Stimulated activated CD4-positive, alpha-beta T cell treated with anti-CD3 and anti-CD28 coated beads, Interleukin-15, amount 100 ng/mL, for 48 hours (primary cell): Measurements from ENCODE around the gene WNT7B.

Experiments
- DNase-seq, 2 donors: peaks; one replicate each; pipeline ENCODE4 v3.0.0-alpha.2; 2020; ENCODE audit warnings: low read depth in 2 of 2

The WNT7B gene

GRCh38 chr22:45906946-45907345, 70.0 kb downstream of the WNT7B start:
- DNase-seq, result no peak

GRCh38 chr22:45905924-45906865, 70.8 kb downstream of the WNT7B start:
- no peak for DNase-seq

GRCh38 chr22:45905326-45905923, 71.5 kb downstream of the WNT7B start:
- DNase-seq, result no peak

GRCh38 chr22:45904236-45904635, 72.7 kb downstream of the WNT7B start:
- no peak for DNase-seq

- no peak for DNase-seq
These were observed 73.4 kb downstream of the WNT7B start for GRCh38 chr22:45903355-45904135.

- DNase-seq, result no peak
These were observed 79.2 kb downstream of the WNT7B start for GRCh38 chr22:45897736-45898135.

- DNase-seq, result no peak
These were observed 79.9 kb downstream of the WNT7B start for GRCh38 chr22:45896964-45897538.

GRCh38 chr22:45896153-45896951, 80.6 kb downstream of the WNT7B start:
- no peak for DNase-seq

GRCh38 chr22:45895436-45896152, 81.4 kb downstream of the WNT7B start:
- DNase-seq, result no peak

- DNase-seq, result no peak
These were observed 83.4 kb downstream of the WNT7B start for GRCh38 chr22:45893516-45893915.

- no peak for DNase-seq
These were observed 84.1 kb downstream of the WNT7B start for GRCh38 chr22:45892681-45893461.

GRCh38 chr22:45891996-45892621, 84.9 kb downstream of the WNT7B start:
- DNase-seq, result no peak

GRCh38 chr22:45891471-45891995, 85.4 kb downstream of the WNT7B start:
- no peak for DNase-seq

- no peak for DNase-seq
These were observed 85.9 kb downstream of the WNT7B start for GRCh38 chr22:45891021-45891421.

- no peak for DNase-seq
These were observed 86.7 kb downstream of the WNT7B start for GRCh38 chr22:45890351-45890635.

GRCh38 chr22:45889539-45890350, 87.2 kb downstream of the WNT7B start:
- DNase-seq, result no peak

- DNase-seq, result no peak
These were observed 87.8 kb downstream of the WNT7B start for GRCh38 chr22:45889093-45889538.
